PC-9 (cell line): ENCODE data around the gene MSANTD2. TPM values are rescaled to one million over a fixed set of nuclear protein-coding genes. Genes with fewer than 3 reads are reported as not detected.

ENCODE experiments used
- BruUV-seq: library from RNA; stranded (reverse); fragments of 400-500 nt; replicated peaks from 2 replicates; lab custom pipeline; 2021; lab: Mats Ljungman, UMichigan
- CTCF ChIA-PET: fragments of 300-600 bp; sonication (Branson Sonifier 250); formaldehyde crosslinking; loops from one replicate; lab custom pipeline; 2022; ENCODE audit warnings: antibody characterized with exemption; lab: Charles Lee
- POLR2A ChIA-PET: fragments of 300-600 bp; sonication (Branson Sonifier 250); formaldehyde crosslinking; loops from one replicate; lab custom pipeline; 2022; ENCODE audit warnings: antibody characterized with exemption; ENCODE audit not compliant: unreplicated experiment; lab: Charles Lee
- DNase-seq, 2 experiments: peaks; one replicate each; pipeline versions ENCODE4 v3.0.0 to v3.0.0-alpha.2; 2015 to 2022; ENCODE audit warnings: mixed read lengths in 1 of 2
- H2AFZ ChIP-seq: fragments of 200-600 bp; sonication (generic); 2 replicates; pipeline ENCODE4 v1.8.1; 2017; ENCODE audit warnings: antibody characterized with exemption
- H3F3A ChIP-seq: fragments of 200-600 bp; sonication (generic); 2 replicates; pipeline ENCODE4 v1.8.1; 2017; ENCODE audit warnings: antibody characterized with exemption, mild to moderate bottlenecking, low read depth; ENCODE audit not compliant: insufficient read depth
- H3K27ac ChIP-seq: fragments of 200-600 bp; sonication (generic); 2 replicates; pipeline ENCODE4 v1.6.1; 2016; ENCODE audit warnings: mixed run types
- H3K27me3 ChIP-seq: fragments of 200-600 bp; sonication (generic); 2 replicates; pipeline ENCODE4 v1.6.1; 2016; ENCODE audit warnings: low read depth, mixed run types; ENCODE audit not compliant: insufficient read depth
- H3K36me3 ChIP-seq: fragments of 200-600 bp; sonication (generic); 2 replicates; pipeline ENCODE4 v1.6.1; 2016; ENCODE audit warnings: low read depth, mixed run types
- H3K4me1 ChIP-seq: fragments of 200-600 bp; sonication (generic); replicated peaks from 2 replicates; pipeline ENCODE4 v1.6.1; 2016; ENCODE audit warnings: mixed run types; ENCODE audit not compliant: insufficient read depth
- H3K4me2 ChIP-seq: fragments of 200-600 bp; sonication (generic); 2 replicates; pipeline ENCODE4 v1.6.1; 2017; ENCODE audit warnings: mixed run types
- H3K4me3 ChIP-seq: fragments of 200-600 bp; sonication (generic); 2 replicates; pipeline ENCODE4 v1.6.1; 2016; ENCODE audit warnings: mixed run types
- H3K79me2 ChIP-seq: fragments of 200-600 bp; sonication (generic); 2 replicates; pipeline ENCODE4 v1.6.1; 2017; ENCODE audit warnings: low read depth, mixed run types
- H3K9me2 ChIP-seq: fragments of 200-600 bp; sonication (generic); 2 replicates; pipeline ENCODE4 v1.8.1; 2017; ENCODE audit warnings: mild to moderate bottlenecking; ENCODE audit not compliant: insufficient read depth
- H3K9me3 ChIP-seq: fragments of 200-600 bp; sonication (generic); 2 replicates; pipeline ENCODE4 v1.8.1; 2016; ENCODE audit warnings: low read depth; ENCODE audit not compliant: insufficient read depth
- H4K20me1 ChIP-seq: fragments of 200-600 bp; sonication (generic); 2 replicates; pipeline ENCODE4 v1.8.1; 2017; ENCODE audit not compliant: insufficient read depth
- CTCF ChIP-seq: fragments of 200-600 bp; sonication (generic); conservative IDR thresholded peaks from 2 replicates; pipeline ENCODE4 v1.6.1; 2017; ENCODE audit warnings: mixed run types, antibody characterized with exemption, mild to moderate bottlenecking, moderate library complexity
- EZH2 ChIP-seq: fragments of 200-600 bp; sonication (generic); IDR thresholded peaks from 2 replicates; pipeline ENCODE4 v1.8.0; 2017; ENCODE audit warnings: antibody characterized with exemption, low read depth
- intact Hi-C: fragments of 100-400 bp; cut with micrococcal nuclease; formaldehyde crosslinking; loops from one replicate; pipeline ENCODE4 v1.10.0; 2022; ENCODE audit not compliant: unreplicated experiment
- total RNA-seq: library from RNA; stranded (reverse); gene quantifications from 2 replicates; pipeline ENCODE4 v1.2.3, GENCODE V29; 2021

MSANTD2 gene
- total RNA-seq, 1 experiment from 2014 or later: 16.9 TPM

GRCh38 chr11:124799348-124800225 lies 619 bp downstream of the MSANTD2 start:
- TSS peak; percentile 31 for BruUV-seq
- peaks cover 8% of the 10 kb centered on the region; the same call in 1 of the 2 replicates for H3F3A ChIP-seq
- peak overlapping the region; percentile 89 for H3K4me2 ChIP-seq
- peak in 1 of 2 experiments; percentile 26 for DNase-seq
- H3K9me2 ChIP-seq: no peaks in the 10 kb centered on the region
- intact Hi-C loops: loop anchor here (1.0 to 10.0 kb wide), 3 partner anchors 36 to 55 kb away; no protein-coding TSS in a partner anchor
- no peaks in the 10 kb centered on the region for H3K9me3 ChIP-seq
- ChIA-PET POLR2A (interaction anchor here (0.6 kb wide), 2 partner anchors 126 to 1104 kb away, joined by 3 to 8 read pairs; partner anchors contain the start of genes PUS3 and SPA17), CTCF (interaction anchor here (0.6 to 1.8 kb wide), 4 partner anchors 29 to 1081 kb away, joined by 3 to 10 read pairs (median 6); no protein-coding TSS in a partner anchor)
- H4K20me1 ChIP-seq: no peaks in the 10 kb centered on the region; the same call in 1 of the 2 replicates
- H3K27me3 ChIP-seq: no peaks in the 10 kb centered on the region
- H3K79me2 ChIP-seq: peaks cover 57% of the 10 kb centered on the region
- TF ChIP-seq EZH2 (no peak), CTCF (no peak)
- no peaks in the 10 kb centered on the region for H3K36me3 ChIP-seq
- peak overlapping the region; percentile 97 for H3K4me3 ChIP-seq
- peaks cover 29% of the 10 kb centered on the region for H3K4me1 ChIP-seq
- H2AFZ ChIP-seq: peak overlapping the region; percentile 96
- H3K27ac ChIP-seq: peak overlapping the region; percentile 56

- no peaks in the 10 kb centered on the region for H3K9me3 ChIP-seq
- ChIA-PET CTCF (interaction anchor here (0.6 to 1.8 kb wide), 4 partner anchors 28 to 1082 kb away, joined by 3 to 10 read pairs (median 6); no protein-coding TSS in a partner anchor), POLR2A (interaction anchor here (0.5 to 0.6 kb wide), 3 partner anchors 17 to 1104 kb away, joined by 3 to 9 read pairs (median 8); partner anchors contain the start of genes PUS3 and SPA17)
- H2AFZ ChIP-seq: peak overlapping the region; percentile 96
- no TSS peak for BruUV-seq
- H3K79me2 ChIP-seq: peaks cover 63% of the 10 kb centered on the region
- no peaks in the 10 kb centered on the region for H3K36me3 ChIP-seq
- H3K4me1 ChIP-seq: peaks cover 32% of the 10 kb centered on the region
- peak overlapping the region; percentile 97 for H3K4me3 ChIP-seq
- DNase-seq: peak in 1 of 2 experiments; percentile 48
- TF ChIP-seq CTCF (no peak), EZH2 (no peak)
- no peaks in the 10 kb centered on the region for H3K9me2 ChIP-seq
- peak overlapping the region; percentile 56 for H3K27ac ChIP-seq
- H3F3A ChIP-seq: peaks cover 8% of the 10 kb centered on the region; the same call in 1 of the 2 replicates
- intact Hi-C loops: loop anchor here (1.0 to 10.0 kb wide), 2 partner anchors 36 to 54 kb away; no protein-coding TSS in a partner anchor
- no peaks in the 10 kb centered on the region for H3K27me3 ChIP-seq
- H4K20me1 ChIP-seq: no peaks in the 10 kb centered on the region; the same call in 1 of the 2 replicates
- H3K4me2 ChIP-seq: peak overlapping the region; percentile 89
Observed at GRCh38 chr11:124798991-124799347, 1.2 kb downstream of the MSANTD2 start.

- TF ChIP-seq EZH2 (no peak), CTCF (no peak)
- Histone ChIP-seq H3K4me2 (no peak overlapping the region), H2AFZ (no peak overlapping the region), H3K4me3 (no peak overlapping the region), H3K27ac (no peak overlapping the region), H3K27me3 (no peaks in the 10 kb centered on the region), H3K9me3 (no peaks in the 10 kb centered on the region), H4K20me1 (peaks cover 6% of the 10 kb centered on the region; the same call in 1 of the 2 replicates), H3K9me2 (no peaks in the 10 kb centered on the region), H3K79me2 (peaks cover 89% of the 10 kb centered on the region), H3K4me1 (peaks cover 42% of the 10 kb centered on the region), H3K36me3 (no peaks in the 10 kb centered on the region), H3F3A (peaks cover 8% of the 10 kb centered on the region; the same call in 1 of the 2 replicates)
- CTCF ChIA-PET: interaction anchor here (1.0 kb wide), 1 partner anchor 40 kb away, joined by 3 read pairs; no protein-coding TSS in a partner anchor
- intact Hi-C loops: loop anchor here (10.0 kb wide), 1 partner anchor 52 kb away; no protein-coding TSS in a partner anchor
- POLR2A ChIA-PET: no interaction called here
- DNase-seq: no peak
- BruUV-seq: no TSS peak
Observed at GRCh38 chr11:124796312-124796711, 3.9 kb downstream of the MSANTD2 start.
